H4 (cell line): ENCODE results near the gene ATP5MC3. TPM values are rescaled to one million over a fixed set of nuclear protein-coding genes. Genes with fewer than 3 reads are reported as not detected.

Source experiments
- DNase-seq: peaks from one replicate; pipeline ENCODE4 v3.0.0-alpha.2; 2015; ENCODE audit warnings: low spot score
- total RNA-seq: library from RNA; depleted of rRNA; stranded (reverse); fragments of >200 nt; shearing (Covaris generic); gene quantifications from 2 replicates; pipeline ENCODE4 v1.2.3, GENCODE V29; 2014

The ATP5MC3 gene
- total RNA-seq, 1 experiment from 2014 or later: 264 TPM

DNA sequence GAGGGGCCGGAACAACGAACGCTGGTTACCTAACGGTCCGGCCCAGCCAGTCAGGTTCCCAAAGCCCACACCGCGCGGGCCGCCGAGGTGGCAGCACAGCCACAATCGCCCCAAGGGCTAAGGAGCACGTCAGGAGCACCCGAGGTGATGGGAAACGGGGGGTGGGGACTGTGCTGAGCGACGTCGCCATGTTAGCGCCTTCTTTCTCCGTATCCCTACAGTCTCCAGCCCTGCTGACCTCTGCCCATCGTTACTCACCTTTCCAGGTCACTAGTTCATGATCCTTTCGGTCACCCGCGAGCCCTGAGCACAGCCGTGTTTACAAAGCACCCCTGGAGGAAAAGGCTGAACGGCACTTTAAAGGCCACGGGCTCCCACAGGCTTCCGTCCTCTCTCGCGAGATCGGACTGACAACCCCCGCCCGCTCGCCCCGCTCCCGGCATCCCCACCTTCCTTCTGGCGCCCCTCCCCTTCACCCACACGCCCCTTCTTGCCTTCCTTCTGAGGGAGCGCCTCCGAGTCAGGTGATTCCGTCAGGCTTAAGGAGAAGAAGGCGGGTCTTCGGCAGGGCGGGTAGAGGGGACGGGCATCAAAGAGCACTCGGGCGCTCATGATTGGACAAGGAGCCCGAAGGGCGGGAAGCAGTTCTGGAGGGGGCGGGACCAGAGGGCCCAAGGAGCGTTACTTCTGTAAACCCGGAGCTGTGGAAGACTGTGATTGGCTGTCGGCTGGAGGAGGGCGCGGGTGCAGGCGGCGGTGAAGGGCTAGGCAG, 13.5 kb downstream of the ATP5MC3 start, which contains the start of gene ATF2:
Gene ATF2, minus strand, starts transcription at position 412 of the 772 bp plus-strand sequence. CDS start 31,760 bp downstream, outside the sequence.
- peak; percentile 99 for DNase-seq

- DNase-seq: no peak
These were observed 14.3 kb downstream of the ATP5MC3 start for GRCh38 chr2:175167076-175167791.

DNA sequence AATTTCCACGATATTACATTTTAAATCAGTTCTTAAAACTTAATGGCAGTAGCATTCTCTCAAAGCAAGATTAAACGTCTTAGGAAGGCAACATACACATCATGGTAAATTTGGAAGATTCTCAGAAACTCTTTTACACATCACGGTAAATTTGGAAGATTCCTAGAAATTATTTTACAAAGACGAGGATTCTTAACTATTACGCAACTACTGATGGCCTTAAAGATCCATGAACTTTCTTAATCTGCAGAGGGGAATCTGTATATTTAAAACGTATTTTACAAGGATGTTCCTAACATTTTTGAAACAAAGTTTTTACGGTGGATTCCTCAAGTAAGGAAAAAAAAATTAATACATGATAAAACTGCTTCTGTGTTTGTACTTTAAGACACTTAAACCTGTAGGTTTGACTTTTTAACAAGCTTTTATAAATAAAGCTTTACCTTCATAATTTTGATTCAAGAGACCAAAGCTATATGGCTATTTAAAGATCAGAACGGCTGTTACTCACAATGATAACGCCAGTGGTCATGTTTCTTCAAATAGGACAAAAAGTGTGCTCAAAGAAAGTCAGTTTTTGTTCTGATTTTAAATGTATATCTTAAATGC, 15.2 kb downstream of the ATP5MC3 start:
- DNase-seq: no peak

GRCh38 chr2:175164235-175164634, 17.3 kb downstream of the ATP5MC3 start:
- DNase-seq: no peak

GRCh38 chr2:175158894-175159293, 22.6 kb downstream of the ATP5MC3 start:
- no peak for DNase-seq

DNA sequence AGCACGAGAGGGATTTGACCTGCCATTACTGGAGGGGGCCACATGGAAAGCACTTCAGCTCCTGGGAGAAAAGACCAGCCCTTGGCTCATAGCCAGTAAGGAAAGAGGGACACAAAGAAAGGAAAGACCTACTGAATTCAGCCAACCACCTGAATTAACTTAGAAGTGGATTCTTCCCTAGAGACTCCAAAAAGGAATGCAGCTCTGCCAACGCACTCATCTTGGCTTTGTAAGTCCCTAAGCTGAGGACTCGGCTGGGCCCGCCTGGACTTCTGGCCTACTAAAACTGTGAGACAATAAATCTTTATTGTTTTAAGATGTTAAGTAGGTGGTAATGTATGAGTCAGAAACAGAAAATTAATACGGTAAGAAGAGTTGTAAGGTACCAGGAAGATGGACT, 25.0 kb downstream of the ATP5MC3 start:
- DNase-seq: no peak

- peak; percentile 92 for DNase-seq
These were observed 26.8 kb downstream of the ATP5MC3 start for GRCh38 chr2:175154661-175155082.

DNA sequence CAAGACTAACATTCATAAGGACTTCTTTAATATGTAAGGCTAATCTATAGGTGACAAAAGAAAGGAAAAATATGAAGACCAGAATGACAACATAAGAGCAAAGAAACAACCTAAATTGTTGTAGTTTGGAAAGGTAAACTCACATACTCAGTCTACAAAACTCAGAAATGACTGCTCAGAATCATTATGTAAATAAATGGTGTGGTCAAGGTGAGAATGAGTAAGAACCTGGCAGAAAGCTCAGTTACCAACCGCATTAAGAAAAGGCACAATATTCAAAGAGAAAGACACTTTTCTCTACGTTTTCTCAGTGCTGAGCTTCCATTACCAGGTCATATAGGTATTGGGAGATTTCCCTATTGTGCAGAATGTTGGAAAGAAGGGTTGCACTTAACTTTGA, 29.3 kb downstream of the ATP5MC3 start:
- no peak for DNase-seq

DNA sequence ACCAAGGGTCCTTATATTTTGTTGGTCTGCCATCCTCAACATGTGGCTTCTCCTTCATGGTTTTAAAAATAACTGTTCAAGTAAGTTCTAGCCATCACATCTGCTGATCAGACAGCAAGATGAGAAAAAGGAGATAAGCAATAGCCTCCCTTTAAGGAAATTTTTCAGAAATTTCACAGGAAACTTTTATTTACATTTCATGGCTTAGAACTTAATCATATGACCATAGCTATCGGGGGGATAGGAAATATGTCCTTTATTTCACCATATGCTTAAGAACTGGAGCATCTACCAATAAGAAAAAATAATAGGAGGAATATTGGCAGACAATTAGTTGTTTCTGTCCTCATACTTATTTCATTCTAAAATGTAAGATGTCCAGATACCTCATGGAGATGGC, 29.7 kb downstream of the ATP5MC3 start:
- no peak for DNase-seq

DNA sequence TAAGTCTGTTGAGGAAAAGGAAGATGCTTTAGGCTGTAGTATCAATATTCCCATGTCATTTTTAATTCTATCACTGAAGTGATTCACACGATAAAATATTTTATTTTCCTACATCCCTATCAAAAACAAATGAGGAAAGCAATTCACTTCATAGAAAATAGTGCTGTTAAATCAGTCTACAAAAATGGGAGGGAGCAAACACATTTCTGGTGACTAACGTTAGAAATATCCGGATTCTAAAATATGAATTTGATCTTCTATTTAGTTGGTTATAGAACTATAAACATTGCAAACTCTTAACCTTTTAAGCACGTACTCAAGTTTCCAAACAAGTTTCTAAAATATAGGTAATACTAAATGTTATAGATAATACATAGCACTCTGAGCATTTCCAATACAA, 34.3 kb downstream of the ATP5MC3 start:
- no peak for DNase-seq

- no peak for DNase-seq
These were observed 37.8 kb downstream of the ATP5MC3 start for GRCh38 chr2:175143678-175144077.

- no peak for DNase-seq
These were observed 38.3 kb downstream of the ATP5MC3 start for GRCh38 chr2:175143191-175143590.

DNA sequence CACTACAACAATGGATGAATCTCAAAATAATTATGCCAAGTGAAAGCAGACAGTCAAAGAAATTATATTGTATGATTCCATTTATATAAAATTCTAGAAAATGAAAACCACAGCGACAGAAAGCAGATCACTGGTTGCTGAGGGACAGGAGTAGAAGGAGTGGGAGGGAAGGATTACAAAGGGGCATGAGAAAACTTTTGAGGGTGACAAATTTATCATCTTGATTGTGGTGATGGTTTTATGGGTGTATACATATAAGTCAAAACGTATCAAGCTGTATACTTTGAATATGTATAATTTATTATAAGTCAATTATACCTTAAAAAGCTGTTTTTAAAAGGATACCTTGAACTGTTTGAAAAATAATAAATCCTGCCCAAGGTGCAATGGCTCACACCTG, 41.2 kb downstream of the ATP5MC3 start:
- DNase-seq: no peak

DNA sequence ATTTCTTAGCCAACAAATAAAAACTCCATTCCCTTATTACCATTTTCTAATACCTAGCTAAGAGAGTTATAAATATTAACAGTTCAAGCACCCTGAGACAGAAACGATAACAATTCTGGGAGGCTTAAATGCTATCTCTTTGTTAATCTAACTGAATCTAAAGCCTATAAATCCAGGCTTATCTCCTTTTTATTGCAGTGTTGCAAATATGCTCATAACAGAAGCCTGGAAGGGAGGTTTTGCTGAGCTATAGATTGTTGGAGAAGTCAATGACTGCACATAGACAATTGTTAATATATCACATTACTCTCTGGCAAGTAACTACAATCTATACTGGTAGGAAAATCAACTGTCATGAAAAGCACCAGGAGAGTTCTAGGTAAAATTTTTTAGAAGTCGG, 43.7 kb downstream of the ATP5MC3 start:
- no peak for DNase-seq

DNA sequence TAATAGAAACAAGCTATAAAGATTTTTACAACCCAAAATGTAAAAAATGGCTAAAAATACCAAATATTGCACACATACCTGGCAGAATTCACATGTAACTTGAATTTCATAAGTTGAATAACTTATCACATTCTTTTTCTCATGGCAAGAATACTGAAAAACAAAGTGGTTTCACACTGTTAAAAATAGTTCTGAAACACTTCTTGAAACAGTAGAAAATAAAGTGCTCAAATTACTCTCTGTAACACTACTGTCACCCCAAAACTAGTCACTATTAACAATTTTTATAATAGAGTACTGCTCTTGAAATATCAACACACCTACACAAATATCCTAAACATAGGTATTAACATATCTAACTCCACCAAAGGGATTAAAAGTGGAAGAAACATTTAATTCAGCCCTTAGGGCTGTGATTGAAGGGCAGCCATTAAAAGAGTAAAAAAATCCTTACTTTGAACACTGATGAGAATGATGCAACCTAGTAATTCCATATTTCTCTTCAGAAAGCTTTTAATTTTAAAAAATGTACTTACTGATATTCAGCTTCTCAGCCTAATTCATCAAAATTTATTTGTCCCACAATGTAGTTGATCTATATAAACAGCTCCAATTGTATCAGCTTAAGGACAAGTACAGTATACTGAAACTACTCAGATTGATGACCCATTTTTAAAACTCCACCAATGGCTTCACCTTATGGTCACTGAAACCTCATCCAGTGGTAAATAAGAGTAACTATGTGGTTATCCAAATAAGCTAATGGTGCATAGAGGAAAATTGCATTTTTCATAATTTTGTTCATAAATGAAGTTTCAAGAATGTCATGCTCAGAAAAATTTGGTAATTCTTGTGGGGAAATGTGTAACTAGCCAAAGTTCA, 44.9 kb downstream of the ATP5MC3 start:
- DNase-seq: no peak

GRCh38 chr2:175135862-175136261, 45.6 kb downstream of the ATP5MC3 start:
- no peak for DNase-seq

- no peak for DNase-seq
These were observed 46.3 kb downstream of the ATP5MC3 start for GRCh38 chr2:175135177-175135576.

GRCh38 chr2:175131252-175131651, 50.3 kb downstream of the ATP5MC3 start:
- DNase-seq: no peak

GRCh38 chr2:175126661-175127060, 54.8 kb downstream of the ATP5MC3 start:
- no peak for DNase-seq
